Esophagus squamous epithelium (tissue), 4 donors: ENCODE data around the gene LAMTOR2.

Experiments used
- POLR2A ChIP-seq, 4 donors: fragments of 450-650 bp; IDR thresholded peaks; one replicate each; pipeline ENCODE4 v1.6.1; 2017; ENCODE audit warnings: antibody characterized with exemption in 4 of 4, mild to moderate bottlenecking in 4 of 4, moderate library complexity in 3 of 4
- TF ChIP-seq, protein P1 (sequence below), 6 experiments: fragments of 450-650 bp in 4 of 6; fragments of 200-600 bp in 2 of 6; sonication (generic) in 2 of 6; IDR thresholded peaks; one replicate each; pipeline ENCODE4 v1.5.1; 2016 to 2019; ENCODE audit warnings: antibody characterized with exemption in 6 of 6, mild to moderate bottlenecking in 4 of 6, moderate library complexity in 4 of 6

GRCh38 chr1:156026588-156026987 is 28.0 kb upstream of the LAMTOR2 start:
- TF ChIP-seq POLR2A (IDR thresholded peaks at IDR 0.05): no peak
- TF ChIP-seq, protein P1, sequence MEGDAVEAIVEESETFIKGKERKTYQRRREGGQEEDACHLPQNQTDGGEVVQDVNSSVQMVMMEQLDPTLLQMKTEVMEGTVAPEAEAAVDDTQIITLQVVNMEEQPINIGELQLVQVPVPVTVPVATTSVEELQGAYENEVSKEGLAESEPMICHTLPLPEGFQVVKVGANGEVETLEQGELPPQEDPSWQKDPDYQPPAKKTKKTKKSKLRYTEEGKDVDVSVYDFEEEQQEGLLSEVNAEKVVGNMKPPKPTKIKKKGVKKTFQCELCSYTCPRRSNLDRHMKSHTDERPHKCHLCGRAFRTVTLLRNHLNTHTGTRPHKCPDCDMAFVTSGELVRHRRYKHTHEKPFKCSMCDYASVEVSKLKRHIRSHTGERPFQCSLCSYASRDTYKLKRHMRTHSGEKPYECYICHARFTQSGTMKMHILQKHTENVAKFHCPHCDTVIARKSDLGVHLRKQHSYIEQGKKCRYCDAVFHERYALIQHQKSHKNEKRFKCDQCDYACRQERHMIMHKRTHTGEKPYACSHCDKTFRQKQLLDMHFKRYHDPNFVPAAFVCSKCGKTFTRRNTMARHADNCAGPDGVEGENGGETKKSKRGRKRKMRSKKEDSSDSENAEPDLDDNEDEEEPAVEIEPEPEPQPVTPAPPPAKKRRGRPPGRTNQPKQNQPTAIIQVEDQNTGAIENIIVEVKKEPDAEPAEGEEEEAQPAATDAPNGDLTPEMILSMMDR (IDR thresholded peaks at IDR 0.05): no peak
